ENCODE measurements around the gene CRYL1. TPM values are rescaled to one million over a fixed set of nuclear protein-coding genes. Genes with fewer than 3 reads are reported as not detected.

Gene CRYL1
- total and polyA plus RNA-seq, 7 donors: 6.4 to 18.5 (median 12.9) TPM

DNA sequence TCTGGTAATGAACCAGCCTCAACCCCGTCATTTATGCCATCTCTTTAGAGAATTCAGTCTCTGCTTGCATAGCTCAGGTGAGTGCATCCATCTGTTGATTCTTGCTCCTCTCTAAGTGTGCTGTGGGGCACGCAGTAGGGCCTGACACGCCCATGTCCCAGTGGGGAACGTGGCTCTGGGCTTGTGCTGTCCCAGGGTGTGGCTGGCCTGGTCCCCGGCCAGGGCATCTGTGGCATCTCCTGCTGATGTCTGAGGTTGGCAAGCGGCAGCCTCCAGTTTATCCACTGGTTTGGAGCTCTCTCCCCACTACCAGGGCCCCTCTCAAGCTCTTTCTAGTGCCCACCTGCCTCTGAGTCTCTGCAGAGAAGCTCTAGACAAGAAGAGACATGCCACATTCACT is 146.9 kb downstream of the CRYL1 start:
- ATAC-seq: no peak
- no peaks in the 10 kb centered on the region for H3K4me1 ChIP-seq
- no peaks in the 10 kb centered on the region for H3K27me3 ChIP-seq (ENCODE audit: insufficient read depth in 3 of 3, low read length in 2 of 3)
- H3K27ac ChIP-seq: no peak overlapping the region
- 42 to 52% (median 47%) methylated on average over 6 of the region's 6 CpGs for WGBS, 3 donors
- TF ChIP-seq, protein P1, sequence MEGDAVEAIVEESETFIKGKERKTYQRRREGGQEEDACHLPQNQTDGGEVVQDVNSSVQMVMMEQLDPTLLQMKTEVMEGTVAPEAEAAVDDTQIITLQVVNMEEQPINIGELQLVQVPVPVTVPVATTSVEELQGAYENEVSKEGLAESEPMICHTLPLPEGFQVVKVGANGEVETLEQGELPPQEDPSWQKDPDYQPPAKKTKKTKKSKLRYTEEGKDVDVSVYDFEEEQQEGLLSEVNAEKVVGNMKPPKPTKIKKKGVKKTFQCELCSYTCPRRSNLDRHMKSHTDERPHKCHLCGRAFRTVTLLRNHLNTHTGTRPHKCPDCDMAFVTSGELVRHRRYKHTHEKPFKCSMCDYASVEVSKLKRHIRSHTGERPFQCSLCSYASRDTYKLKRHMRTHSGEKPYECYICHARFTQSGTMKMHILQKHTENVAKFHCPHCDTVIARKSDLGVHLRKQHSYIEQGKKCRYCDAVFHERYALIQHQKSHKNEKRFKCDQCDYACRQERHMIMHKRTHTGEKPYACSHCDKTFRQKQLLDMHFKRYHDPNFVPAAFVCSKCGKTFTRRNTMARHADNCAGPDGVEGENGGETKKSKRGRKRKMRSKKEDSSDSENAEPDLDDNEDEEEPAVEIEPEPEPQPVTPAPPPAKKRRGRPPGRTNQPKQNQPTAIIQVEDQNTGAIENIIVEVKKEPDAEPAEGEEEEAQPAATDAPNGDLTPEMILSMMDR (IDR thresholded peaks at IDR 0.05): no peak
- DNase-seq: no peak
- H3K4me3 ChIP-seq: no peak overlapping the region
- H3K9me3 ChIP-seq: no peaks in the 10 kb centered on the region
- intact Hi-C loops (cut with DNase I): no loop called here
- no peaks in the 10 kb centered on the region for H3K36me3 ChIP-seq (ENCODE audit: insufficient read depth in 1 of 2, low read depth in 1 of 2)

DNA sequence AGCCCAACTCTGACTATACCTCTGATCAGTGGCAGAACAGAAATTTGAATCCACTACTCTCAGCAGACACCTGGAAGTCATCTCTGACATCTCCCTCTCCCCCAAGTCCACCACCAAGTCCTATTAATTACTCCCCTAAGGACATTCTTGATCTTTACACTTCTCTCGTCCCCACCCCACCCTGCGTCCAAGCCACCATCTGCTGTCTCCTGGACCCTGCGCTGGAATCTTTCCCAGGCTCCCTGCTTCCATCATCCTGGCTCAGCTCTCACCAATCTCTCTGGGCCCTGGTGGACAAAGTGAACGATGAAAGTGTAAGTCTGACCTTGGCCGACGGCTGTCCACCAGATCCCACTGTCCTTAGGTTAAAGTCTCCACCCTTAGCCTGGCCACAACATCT is 147.9 kb downstream of the CRYL1 start:
- Histone ChIP-seq H3K36me3 (ENCODE audit: insufficient read depth in 1 of 2, low read depth in 1 of 2) (no peaks in the 10 kb centered on the region), H3K27ac (no peak overlapping the region), H3K27me3 (ENCODE audit: insufficient read depth in 3 of 3, low read length in 2 of 3) (no peaks in the 10 kb centered on the region), H3K9me3 (no peaks in the 10 kb centered on the region), H3K4me3 (no peak overlapping the region), H3K4me1 (no peaks in the 10 kb centered on the region)
- 58 to 67% (median 59%) methylated on average over 6 of the region's 6 CpGs for WGBS, 3 donors
- TF ChIP-seq, protein P1 (IDR thresholded peaks at IDR 0.05): no peak
- ATAC-seq (no peak), DNase-seq (no peak)
- intact Hi-C loops (cut with DNase I): no loop called here

DNA sequence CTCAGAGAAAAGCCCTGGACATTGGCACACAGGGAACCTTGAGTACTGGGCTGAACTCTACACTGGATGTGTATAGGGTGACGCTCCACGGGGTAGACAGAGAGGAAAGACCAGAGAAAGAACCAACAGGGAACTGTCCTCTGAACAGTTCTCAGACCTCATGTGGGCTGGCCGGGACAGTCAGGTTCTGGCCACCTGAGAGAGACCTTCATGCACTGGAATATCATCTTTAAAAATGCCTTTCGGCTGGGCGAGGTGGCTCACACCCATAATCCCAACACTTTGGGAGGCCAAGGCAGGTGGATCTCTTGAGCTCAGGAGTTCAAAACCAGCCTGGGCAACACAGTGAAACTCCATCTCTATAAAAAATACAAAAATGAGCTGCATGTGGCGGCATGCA is 149.8 kb downstream of the CRYL1 start:
- H3K4me1 ChIP-seq: no peaks in the 10 kb centered on the region
- no peak for ATAC-seq
- intact Hi-C loops (cut with DNase I): no loop called here
- no peaks in the 10 kb centered on the region for H3K9me3 ChIP-seq
- H3K36me3 ChIP-seq (ENCODE audit: insufficient read depth in 1 of 2, low read depth in 1 of 2): no peaks in the 10 kb centered on the region
- WGBS, 3 donors: 84 to 97% (median 90%) methylated on average over 6 of the region's 6 CpGs
- no peak overlapping the region for H3K4me3 ChIP-seq
- TF ChIP-seq, protein P1 (IDR thresholded peaks at IDR 0.05): no peak
- no peaks in the 10 kb centered on the region for H3K27me3 ChIP-seq (ENCODE audit: insufficient read depth in 3 of 3, low read length in 2 of 3)
- H3K27ac ChIP-seq: no peak overlapping the region
- no peak for DNase-seq

DNA sequence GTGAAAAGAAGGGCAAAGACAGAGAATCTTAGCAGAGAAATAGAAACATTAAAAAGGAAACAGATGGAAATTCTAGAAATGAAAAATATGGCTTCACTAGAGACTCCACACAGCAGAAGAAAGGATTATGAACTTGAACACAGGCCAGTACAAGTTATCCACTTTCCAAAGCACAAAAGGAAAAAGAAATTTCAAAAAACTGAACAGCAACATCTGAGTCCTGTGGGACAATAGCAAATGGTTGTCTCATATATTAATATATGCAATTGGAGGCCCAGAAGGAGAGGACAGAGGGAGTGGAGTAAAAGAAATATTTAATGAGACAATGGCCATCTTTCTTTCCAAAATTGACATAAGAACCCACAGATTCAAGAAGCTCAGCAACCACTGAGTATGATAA is 151.8 kb downstream of the CRYL1 start:
- intact Hi-C loops (cut with DNase I): no loop called here
- H3K27me3 ChIP-seq (ENCODE audit: insufficient read depth in 3 of 3, low read length in 2 of 3): peaks cover 0 to 8% (median 0%) of the 10 kb centered on the region in 3 donors
- ATAC-seq: no peak
- H3K4me3 ChIP-seq: no peak overlapping the region
- no peaks in the 10 kb centered on the region for H3K36me3 ChIP-seq (ENCODE audit: insufficient read depth in 1 of 2, low read depth in 1 of 2)
- no peaks in the 10 kb centered on the region for H3K4me1 ChIP-seq
- DNase-seq: no peak
- H3K27ac ChIP-seq: no peak overlapping the region
- TF ChIP-seq, protein P1 (IDR thresholded peaks at IDR 0.05): no peak
- H3K9me3 ChIP-seq: no peaks in the 10 kb centered on the region

DNA sequence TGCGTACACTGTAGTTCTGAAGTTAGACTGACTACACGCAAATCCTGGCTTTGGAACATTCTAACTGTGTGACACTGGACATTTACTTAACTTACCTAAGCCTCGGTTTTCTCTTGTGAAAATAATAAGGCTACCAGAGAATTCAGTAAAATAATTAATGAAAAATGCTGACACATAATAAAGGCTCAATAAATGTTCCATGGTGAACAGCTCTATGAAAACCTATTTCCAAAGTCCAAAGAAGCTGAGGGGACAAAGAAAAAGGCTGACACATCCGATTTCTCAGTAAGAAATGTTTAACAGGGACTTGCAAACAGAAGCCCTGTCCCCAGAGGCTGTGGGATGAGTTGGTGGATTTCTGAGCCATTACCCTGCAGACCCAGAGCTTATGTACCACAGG is 153.8 kb downstream of the CRYL1 start:
- 81 to 90% (median 85%) methylated on average over 4 of the region's 4 CpGs for WGBS, 3 donors
- Histone ChIP-seq H3K4me1 (no peaks in the 10 kb centered on the region), H3K4me3 (no peak overlapping the region), H3K36me3 (ENCODE audit: insufficient read depth in 1 of 2, low read depth in 1 of 2) (no peaks in the 10 kb centered on the region), H3K27ac (no peak overlapping the region), H3K9me3 (no peaks in the 10 kb centered on the region), H3K27me3 (ENCODE audit: insufficient read depth in 3 of 3, low read length in 2 of 3) (peaks cover 0 to 8% (median 0%) of the 10 kb centered on the region in 3 donors)
- ATAC-seq: no peak
- intact Hi-C loops (cut with DNase I): no loop called here
- DNase-seq: no peak
- TF ChIP-seq, protein P1 (IDR thresholded peaks at IDR 0.05): no peak

Data from psoas muscle (tissue), 8 donors.